Breast epithelium (tissue), 3 donors: Measurements from ENCODE around the gene LDLRAD4.

ENCODE experiments used
- POLR2AphosphoS5 ChIP-seq, 3 donors: sonication (generic); formaldehyde crosslinking; IDR thresholded peaks; one replicate each; pipeline ENCODE4 v1.6.1; 2017; ENCODE audit warnings: antibody characterized with exemption in 3 of 3
- TF ChIP-seq, protein P1 (sequence below), 3 donors: fragments of 450-650 bp; IDR thresholded peaks; one replicate each; pipeline ENCODE4 v1.5.1; 2016 to 2017; ENCODE audit warnings: antibody characterized with exemption in 3 of 3, mild to moderate bottlenecking in 3 of 3, moderate library complexity in 3 of 3

DNA sequence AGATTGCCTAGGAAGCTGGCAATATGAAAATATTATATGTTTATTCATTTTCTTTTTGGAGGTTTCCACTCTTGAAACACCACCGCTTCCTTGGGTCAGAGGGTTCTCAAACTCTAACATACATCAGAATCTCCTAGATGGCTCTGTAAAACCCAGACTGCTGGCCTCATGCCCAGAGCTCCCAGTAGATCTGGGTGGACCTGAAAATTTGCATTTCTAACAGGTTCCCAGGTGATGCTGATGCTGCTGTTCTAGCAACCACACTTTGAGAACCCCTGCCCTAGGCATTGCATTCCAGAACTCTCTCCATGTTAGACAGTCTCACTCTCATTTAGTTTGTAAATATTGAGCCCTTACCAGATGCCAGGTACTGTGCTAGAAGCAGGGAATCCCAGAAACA lies 368.4 kb downstream of the LDLRAD4 start:
- TF ChIP-seq, protein P1, sequence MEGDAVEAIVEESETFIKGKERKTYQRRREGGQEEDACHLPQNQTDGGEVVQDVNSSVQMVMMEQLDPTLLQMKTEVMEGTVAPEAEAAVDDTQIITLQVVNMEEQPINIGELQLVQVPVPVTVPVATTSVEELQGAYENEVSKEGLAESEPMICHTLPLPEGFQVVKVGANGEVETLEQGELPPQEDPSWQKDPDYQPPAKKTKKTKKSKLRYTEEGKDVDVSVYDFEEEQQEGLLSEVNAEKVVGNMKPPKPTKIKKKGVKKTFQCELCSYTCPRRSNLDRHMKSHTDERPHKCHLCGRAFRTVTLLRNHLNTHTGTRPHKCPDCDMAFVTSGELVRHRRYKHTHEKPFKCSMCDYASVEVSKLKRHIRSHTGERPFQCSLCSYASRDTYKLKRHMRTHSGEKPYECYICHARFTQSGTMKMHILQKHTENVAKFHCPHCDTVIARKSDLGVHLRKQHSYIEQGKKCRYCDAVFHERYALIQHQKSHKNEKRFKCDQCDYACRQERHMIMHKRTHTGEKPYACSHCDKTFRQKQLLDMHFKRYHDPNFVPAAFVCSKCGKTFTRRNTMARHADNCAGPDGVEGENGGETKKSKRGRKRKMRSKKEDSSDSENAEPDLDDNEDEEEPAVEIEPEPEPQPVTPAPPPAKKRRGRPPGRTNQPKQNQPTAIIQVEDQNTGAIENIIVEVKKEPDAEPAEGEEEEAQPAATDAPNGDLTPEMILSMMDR (IDR thresholded peaks at IDR 0.05) = no peak
- no peak for TF ChIP-seq POLR2AphosphoS5 (IDR thresholded peaks at IDR 0.05)
